Central memory CD4-positive, alpha-beta T cell (primary cell): ENCODE results near the gene ATG9B.

Source experiments
- DNase-seq: peaks from one replicate; pipeline ENCODE4 v3.0.0; 2022
- total RNA-seq, 3 experiments: gene quantifications; one replicate each; lab custom pipeline; 2026; lab: John Stamatoyannopoulos, UW

The ATG9B gene
- 5.0 to 13.1 (median 8.9) reads per million in 3 experiments for total RNA-seq

- no peak for DNase-seq
These were observed at the start of gene ATG9B for GRCh38 chr7:151024435-151025056. ATG9B (minus strand) TSS chr7:151024494; CDS start chr7:151024423, 71 bp downstream.

GRCh38 chr7:151073990-151074389 lies 49.7 kb upstream of the ATG9B start:
- no peak for DNase-seq

- DNase-seq: no peak
These were observed 47.0 kb upstream of the ATG9B start for GRCh38 chr7:151071032-151071866.

- no peak for DNase-seq
These were observed 46.3 kb upstream of the ATG9B start for GRCh38 chr7:151070574-151070960.

DNA sequence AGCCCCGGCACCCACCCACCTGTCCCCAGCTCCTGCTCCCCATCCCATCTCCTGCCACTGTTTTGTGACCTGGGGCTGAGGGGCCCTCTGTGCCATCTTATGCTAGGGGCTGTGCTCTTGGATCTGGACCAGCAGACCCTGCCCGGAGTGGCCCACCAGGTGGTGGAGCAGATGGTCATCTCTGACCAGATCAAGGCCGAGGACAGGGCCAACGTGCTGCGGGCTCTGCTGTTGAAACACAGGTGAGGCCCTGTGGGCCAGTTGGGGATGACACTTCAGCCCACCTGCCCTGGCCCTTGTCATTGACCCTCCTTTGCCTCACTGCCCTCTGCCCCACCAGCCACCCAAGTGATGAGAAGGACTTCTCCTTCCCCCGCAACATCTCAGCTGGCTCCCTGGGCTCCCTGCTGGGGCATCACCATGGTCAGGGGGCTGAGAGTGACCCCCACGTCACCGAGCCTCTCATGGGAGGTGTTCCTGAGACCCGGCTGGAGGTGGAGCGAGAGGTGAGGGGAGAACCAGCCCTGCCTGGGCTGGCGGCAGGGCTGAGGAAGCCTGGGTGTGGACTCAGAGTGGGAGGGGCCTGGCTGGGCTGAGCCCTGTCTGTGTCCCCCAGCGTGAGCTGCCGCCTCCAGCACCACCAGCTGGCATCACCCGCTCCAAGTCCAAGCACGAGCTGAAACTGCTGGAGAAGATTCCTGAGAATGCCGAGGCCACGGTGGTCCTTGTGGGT lies 45.7 kb upstream of the ATG9B start:
- DNase-seq: no peak

GRCh38 chr7:151068069-151068773 lies 43.9 kb upstream of the ATG9B start:
- DNase-seq: no peak

DNA sequence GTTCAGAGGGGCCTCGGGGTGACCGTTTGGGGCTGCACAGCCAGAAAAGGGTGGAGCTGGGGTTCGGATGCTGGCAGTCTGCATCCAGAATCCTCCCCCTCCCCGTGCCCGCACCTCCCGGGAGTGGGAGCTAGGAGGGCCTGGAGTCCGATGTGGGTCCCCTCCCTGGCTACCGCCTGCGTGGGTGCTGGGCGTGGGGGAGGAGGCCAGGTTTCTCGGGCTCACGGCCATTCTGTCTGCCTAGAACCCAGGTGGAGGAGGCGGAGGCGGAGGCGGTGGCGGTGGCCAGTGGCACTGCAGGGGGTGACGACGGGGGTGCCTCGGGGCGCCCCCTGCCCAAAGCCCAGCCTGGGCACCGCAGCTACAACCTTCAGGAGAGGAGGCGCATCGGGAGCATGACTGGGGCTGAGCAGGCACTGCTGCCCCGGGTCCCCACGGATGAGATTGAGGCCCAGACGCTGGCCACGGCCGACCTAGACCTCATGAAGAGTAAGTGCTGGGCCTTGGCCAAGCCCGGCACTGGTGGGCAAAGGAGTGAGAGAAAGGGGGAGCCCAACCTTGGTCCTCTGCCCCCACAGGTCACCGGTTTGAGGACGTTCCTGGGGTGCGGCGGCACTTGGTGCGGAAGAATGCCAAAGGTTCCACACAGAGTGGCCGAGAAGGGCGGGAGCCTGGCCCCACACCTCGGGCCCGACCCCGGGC lies 42.1 kb upstream of the ATG9B start:
- no peak for DNase-seq

DNA sequence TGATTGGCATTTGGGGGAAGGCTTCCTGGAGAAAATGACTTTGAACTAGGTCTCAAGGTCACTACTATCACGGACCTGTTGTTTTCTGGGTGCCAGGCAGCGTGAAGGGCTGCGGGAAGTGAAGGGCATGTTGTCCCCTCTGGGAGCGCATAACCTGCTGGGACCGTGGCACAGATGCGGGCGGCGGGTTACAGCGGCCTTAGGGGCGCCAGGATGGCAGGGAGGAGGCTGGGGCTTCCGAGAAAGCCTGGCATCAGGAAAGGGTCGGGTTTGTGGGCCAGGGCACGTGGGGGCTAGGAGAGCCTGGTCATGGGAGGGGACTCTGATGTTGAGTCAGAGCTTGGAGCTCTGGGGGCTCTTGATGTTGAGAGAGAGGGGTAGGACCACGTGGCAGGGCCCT lies 41.2 kb upstream of the ATG9B start:
- no peak for DNase-seq

DNA sequence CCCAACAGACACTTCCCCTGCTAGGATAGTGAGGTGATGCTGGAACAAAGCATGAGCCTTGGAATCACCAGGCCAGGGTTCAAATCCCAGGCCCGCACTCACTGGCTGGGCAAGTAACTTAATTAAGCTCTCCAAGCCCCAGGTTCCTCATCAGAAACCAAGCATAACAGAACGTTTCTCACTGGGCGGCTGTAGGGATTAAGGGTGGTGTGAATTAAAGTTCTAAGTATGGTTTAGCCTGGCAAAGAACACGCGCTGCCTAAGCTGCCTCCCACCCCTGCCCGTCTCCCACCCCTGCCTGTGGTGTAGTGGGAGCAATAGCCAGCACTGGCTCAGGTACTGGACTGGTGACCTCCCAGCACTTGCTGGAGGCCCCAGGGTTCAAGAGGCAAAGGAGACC lies 40.7 kb upstream of the ATG9B start:
- no peak for DNase-seq

DNA sequence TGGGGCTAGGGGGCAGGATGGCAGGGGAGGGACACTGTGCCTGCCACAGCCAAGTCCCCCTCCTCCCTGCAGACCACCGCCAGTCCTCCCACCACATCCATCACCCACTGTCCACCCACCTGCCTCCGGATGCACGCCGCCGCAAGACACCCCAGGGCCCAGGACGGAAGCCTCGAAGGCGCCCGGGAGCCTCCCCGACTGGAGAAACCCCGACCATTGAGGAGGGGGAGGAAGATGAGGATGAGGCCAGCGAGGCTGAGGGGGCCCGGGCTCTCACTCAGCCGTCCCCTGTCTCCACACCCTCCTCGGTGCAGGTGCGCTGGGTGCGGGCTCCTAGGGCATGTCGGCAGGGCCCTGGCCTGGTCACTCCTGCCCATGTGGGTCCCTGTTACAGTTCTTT lies 40.2 kb upstream of the ATG9B start:
- no peak for DNase-seq

GRCh38 chr7:151063212-151063561 lies 38.9 kb upstream of the ATG9B start:
- DNase-seq: no peak

- no peak for DNase-seq
These were observed 38.3 kb upstream of the ATG9B start for GRCh38 chr7:151062399-151063211.

GRCh38 chr7:151062111-151062398 lies 37.8 kb upstream of the ATG9B start:
- DNase-seq: no peak

- DNase-seq: no peak
These were observed 37.2 kb upstream of the ATG9B start for GRCh38 chr7:151061213-151062110.

GRCh38 chr7:151060416-151061212 lies 36.3 kb upstream of the ATG9B start:
- no peak for DNase-seq

- no peak for DNase-seq
These were observed 35.8 kb upstream of the ATG9B start for GRCh38 chr7:151060113-151060415.

- peak; percentile 57 for DNase-seq
These were observed 35.2 kb upstream of the ATG9B start, which contains the start of gene SLC4A2 for GRCh38 chr7:151059367-151060112. SLC4A2 (plus strand) TSS chr7:151059589; CDS start chr7:151061988, 2,399 bp downstream.

- peak; percentile 17 for DNase-seq
These were observed 34.6 kb upstream of the ATG9B start for GRCh38 chr7:151058781-151059366.
